NK-92 treated with Interleukin-12 subunit alpha and Interleukin-12 subunit beta, amount 100 ng/mL, for 24 hours (cell line): ENCODE data around the gene SOS2.
A peak's percentile ranks its signal among the peaks of the same experiment; 100 is the strongest.

Experiments used
- DNase-seq: peaks from one replicate; lab custom pipeline; 2025; lab: John Stamatoyannopoulos, UW

SOS2 gene

GRCh38 chr14:50116181-50116956 is 115.0 kb downstream of the SOS2 start, which contains the start of gene VCPKMT:
Gene VCPKMT, minus strand, starts transcription at chr14:50116572. Its CDS starts 20 bp downstream, at chr14:50116552.
- DNase-seq: peak; percentile 91

GRCh38 chr14:50113381-50114035 is 117.9 kb downstream of the SOS2 start:
- DNase-seq: peak; percentile 5

GRCh38 chr14:50110323-50111037 is 120.9 kb downstream of the SOS2 start:
- DNase-seq: no peak

- no peak for DNase-seq
Measured at GRCh38 chr14:50109342-50109741, 122.0 kb downstream of the SOS2 start.

GRCh38 chr14:50107850-50108249 is 123.5 kb downstream of the SOS2 start:
- DNase-seq: no peak

GRCh38 chr14:50106178-50106577 is 125.2 kb downstream of the SOS2 start:
- no peak for DNase-seq

- no peak for DNase-seq
Measured at GRCh38 chr14:50103558-50103957, 127.8 kb downstream of the SOS2 start.

- no peak for DNase-seq
Measured at GRCh38 chr14:50101417-50101816, 130.0 kb downstream of the SOS2 start.

- DNase-seq: no peak
Measured at GRCh38 chr14:50100805-50101204, 130.6 kb downstream of the SOS2 start.

GRCh38 chr14:50099335-50099734 is 132.0 kb downstream of the SOS2 start:
- DNase-seq: no peak

GRCh38 chr14:50095895-50096294 is 135.5 kb downstream of the SOS2 start:
- no peak for DNase-seq

GRCh38 chr14:50094056-50094755 is 137.2 kb downstream of the SOS2 start:
- no peak for DNase-seq

GRCh38 chr14:50093496-50093895 is 137.9 kb downstream of the SOS2 start:
- no peak for DNase-seq

GRCh38 chr14:50092006-50092555 is 139.3 kb downstream of the SOS2 start:
- DNase-seq: no peak

- no peak for DNase-seq
Measured at GRCh38 chr14:50091240-50091913, 140.0 kb downstream of the SOS2 start.

GRCh38 chr14:50089208-50089607 is 142.2 kb downstream of the SOS2 start:
- DNase-seq: no peak

- no peak for DNase-seq
Measured at GRCh38 chr14:50088731-50089130, 142.6 kb downstream of the SOS2 start.

GRCh38 chr14:50088117-50088515 is 143.3 kb downstream of the SOS2 start:
- no peak for DNase-seq

- no peak for DNase-seq
Measured at GRCh38 chr14:50087341-50088116, 143.8 kb downstream of the SOS2 start.

GRCh38 chr14:50086321-50086711 is 145.1 kb downstream of the SOS2 start:
- DNase-seq: no peak
